GM12872 (cell line): ENCODE measurements around the gene HIRA.

Experiments used
- TF ChIP-seq, protein P1 (sequence below): IDR thresholded peaks from 3 replicates; pipeline ENCODE4 v1.5.1; 2011; ENCODE audit warnings: low read depth, mild to moderate bottlenecking, low read length, moderate library complexity; ENCODE audit not compliant: insufficient read depth

HIRA gene

DNA sequence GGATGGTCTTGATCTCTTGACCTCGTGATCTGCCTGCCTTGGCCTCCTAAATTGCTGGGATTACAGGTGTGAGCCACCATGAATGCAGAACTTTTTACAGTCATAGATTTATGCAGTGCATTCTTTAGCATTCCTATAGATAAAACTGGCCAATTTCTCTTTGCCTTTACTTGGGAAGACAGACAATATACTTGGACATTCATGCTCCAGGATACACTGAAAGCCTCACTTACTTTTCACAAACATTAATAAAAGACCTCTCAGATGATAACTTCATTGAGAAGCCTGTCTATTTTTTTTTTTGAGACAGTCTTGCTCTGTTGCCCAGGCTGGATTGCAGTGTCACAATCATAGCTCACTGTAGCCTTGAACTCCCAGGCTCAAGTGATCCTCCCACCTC, 127.7 kb downstream of the HIRA start:
- TF ChIP-seq, protein P1, sequence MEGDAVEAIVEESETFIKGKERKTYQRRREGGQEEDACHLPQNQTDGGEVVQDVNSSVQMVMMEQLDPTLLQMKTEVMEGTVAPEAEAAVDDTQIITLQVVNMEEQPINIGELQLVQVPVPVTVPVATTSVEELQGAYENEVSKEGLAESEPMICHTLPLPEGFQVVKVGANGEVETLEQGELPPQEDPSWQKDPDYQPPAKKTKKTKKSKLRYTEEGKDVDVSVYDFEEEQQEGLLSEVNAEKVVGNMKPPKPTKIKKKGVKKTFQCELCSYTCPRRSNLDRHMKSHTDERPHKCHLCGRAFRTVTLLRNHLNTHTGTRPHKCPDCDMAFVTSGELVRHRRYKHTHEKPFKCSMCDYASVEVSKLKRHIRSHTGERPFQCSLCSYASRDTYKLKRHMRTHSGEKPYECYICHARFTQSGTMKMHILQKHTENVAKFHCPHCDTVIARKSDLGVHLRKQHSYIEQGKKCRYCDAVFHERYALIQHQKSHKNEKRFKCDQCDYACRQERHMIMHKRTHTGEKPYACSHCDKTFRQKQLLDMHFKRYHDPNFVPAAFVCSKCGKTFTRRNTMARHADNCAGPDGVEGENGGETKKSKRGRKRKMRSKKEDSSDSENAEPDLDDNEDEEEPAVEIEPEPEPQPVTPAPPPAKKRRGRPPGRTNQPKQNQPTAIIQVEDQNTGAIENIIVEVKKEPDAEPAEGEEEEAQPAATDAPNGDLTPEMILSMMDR, result no peak

DNA sequence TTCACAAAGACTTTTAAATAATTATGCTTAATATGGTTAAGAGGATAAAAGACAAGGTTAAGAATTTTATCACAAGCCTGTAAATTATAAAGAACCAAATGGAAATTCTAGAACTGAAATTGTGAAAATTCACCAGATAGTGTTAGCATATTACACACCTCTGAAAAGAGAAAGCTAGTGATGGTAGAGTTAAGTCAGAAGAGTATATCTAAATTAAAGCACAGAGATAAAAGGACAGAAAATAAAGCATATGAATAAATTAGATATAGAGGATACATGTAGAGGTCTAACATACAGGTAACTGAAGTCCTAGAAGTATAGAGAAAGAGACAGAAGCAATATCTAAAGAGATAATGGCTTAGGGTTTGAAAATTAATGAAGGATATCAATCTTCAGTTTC, 135.8 kb downstream of the HIRA start:
- TF ChIP-seq, protein P1, result no peak

DNA sequence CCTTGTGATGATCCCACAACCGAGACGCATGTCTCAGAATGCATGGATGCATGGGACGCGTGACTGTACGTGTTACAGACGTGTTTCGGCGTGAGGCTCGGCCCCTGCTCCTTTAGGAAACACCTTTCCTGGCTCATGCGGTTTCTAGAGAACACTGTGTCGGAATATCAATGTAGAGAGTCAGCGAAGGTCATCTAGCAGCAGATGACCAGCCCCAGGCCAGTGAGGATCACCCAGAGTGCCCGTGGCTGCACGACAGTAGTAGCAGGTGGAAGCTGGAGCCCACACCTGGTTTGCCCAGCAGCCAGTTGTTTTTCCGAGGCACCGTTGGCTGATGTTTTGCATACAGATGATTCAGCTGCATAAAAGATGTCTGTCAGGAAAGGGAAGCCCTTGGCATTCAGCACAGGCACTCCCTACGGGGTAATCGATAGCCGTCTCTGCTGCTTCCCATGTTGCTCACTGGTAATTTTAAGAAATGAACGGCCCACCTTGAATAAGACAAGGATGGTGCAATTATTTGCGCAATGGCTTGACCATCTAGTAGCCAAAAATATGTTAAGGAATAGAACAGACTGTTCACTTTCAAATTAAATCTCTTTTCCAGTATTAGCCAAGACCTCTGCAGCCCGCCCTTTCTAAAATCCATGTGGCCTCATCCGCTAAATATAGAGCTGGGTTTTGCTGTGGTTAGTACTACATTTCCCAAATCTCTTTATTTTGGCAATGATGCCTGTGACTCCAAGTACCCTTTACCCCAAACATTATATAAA, 138.9 kb downstream of the HIRA start:
- TF ChIP-seq, protein P1, result no peak

DNA sequence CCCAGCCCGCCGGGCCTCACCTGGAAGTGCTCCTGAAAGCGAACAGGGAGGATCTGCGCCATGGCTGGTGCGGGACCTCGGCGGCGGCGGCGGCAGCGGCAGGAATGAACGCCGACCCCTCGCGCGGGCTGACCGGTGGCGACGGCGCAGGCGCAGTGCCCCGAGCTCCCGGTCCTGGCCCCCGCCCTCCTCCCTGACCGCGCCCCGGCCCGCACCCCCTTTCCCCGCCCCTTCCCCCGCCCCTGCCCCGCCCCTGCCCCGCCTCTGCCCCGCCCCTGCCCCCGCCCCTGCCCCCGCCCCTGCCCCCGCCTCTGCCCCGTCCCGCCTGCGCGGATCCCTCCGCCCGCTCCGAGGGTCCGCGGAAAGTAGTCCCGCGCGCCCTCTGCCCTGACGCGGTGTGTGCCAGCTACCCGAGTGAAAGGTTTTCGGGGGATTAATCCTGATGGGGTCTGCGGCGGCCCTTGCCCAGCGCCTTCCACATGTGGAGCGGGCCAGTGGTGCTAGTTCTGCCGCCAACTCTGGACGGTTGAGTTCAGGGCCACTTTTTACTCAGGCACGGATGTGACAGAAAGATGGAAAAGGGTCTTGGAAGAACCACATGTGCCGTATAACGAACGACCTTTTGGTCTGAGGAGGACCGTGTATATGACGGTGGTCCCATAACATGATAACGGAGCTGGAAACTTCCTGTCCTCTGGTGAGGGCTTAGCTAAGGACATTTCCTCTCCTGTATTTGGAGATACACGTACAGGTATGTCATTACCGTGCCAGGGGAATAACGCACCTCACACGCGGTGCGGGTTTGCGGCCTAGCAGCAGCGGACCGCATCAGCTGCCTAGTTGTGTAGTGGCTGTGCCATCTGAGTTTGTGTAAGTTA, 139.7 kb downstream of the HIRA start, which contains the start of gene CLTCL1:
Gene CLTCL1 (minus strand): TSS at position 140 of the 878 bp plus-strand sequence. CDS start 78 bp downstream, at position 62.
- TF ChIP-seq, protein P1, result no peak

DNA sequence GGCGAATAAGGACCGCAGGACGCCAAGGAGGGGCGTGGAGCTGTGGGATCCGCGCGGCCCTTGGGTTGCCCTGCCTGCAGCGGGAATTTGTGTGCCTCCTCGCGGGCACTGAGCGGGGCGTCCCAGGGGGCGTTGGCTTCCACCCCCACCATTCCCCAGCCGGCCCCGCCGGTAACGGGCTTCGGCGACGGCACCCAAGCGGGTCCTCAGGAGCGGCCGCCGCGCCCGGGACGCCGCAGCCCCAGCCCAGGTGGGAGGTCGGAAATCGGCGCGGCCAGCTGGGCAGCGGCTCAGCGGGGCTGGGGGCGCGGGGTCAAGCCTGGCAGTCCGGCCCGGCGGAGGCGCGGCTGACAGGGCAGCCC, 140.3 kb downstream of the HIRA start:
- TF ChIP-seq, protein P1, result no peak

DNA sequence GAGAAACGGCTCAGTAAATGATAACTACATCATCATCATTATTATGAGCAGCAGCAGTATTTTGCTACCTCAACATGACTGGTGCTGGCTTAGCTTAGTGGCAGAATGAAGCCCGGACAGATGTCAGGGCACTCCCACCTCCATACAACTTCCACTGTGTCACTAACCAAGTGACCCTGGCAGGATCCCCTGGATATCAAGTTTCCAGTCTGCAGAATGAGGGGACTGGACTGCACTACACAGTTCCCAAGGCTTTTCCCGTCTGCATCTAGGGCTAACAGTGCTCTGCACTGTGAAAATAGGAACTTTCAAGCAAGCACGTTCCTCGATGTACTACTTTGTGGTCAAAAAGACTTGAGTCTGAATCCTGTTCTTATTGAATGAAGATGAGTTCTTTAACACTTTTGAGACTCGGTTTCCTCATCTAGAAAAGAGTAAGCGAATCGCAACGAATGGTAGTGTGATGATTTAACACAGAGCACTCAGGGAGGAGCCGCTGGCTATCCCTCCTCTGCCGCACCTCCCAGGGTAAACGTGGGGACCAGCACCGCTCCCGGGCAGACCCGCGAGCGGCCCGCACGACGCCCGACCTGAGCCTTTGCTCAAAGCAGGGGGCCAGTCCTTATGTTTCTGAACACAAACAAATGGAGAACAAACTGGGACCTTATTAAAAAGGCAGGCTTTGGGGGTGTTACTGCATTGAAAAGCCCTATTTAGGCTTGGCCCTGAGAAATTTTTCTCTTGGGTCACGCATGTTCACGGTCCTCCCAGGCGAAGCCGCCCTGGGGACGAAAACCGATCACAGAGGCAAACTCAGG, 140.9 kb downstream of the HIRA start:
- TF ChIP-seq, protein P1, result no peak
